Thyroid gland (tissue), 4 donors: ENCODE results near the gene ETS1.

Experiments used
- CTCF ChIP-seq, 6 experiments: fragments of 200-600 bp in 3 of 6; fragments of 450-650 bp in 3 of 6; sonication (generic) in 3 of 6; IDR thresholded peaks; one replicate each; pipeline ENCODE4 v1.5.1; 2016 to 2019; ENCODE audit warnings: antibody characterized with exemption in 6 of 6, mild to moderate bottlenecking in 2 of 6, inconsistent platforms in 1 of 6, moderate library complexity in 1 of 6
- POLR2A ChIP-seq, 2 donors: fragments of 450-650 bp; IDR thresholded peaks; one replicate each; pipeline ENCODE4 v1.6.1; 2017; ENCODE audit warnings: antibody characterized with exemption in 2 of 2, mild to moderate bottlenecking in 2 of 2, moderate library complexity in 1 of 2

- no peak for TF ChIP-seq POLR2A (IDR thresholded peaks at IDR 0.05)
- TF ChIP-seq CTCF (IDR thresholded peaks at IDR 0.05): no peak
Measured at GRCh38 chr11:128479144-128479543, 108.2 kb downstream of the ETS1 start.
